ENCODE measurements around the gene OSBPL8.
"Not testable (repeated sequence)": the region's sequence is repeated elsewhere in the genome, so short reads cannot be mapped to it uniquely, and the experiment has no call there.

The OSBPL8 gene

DNA sequence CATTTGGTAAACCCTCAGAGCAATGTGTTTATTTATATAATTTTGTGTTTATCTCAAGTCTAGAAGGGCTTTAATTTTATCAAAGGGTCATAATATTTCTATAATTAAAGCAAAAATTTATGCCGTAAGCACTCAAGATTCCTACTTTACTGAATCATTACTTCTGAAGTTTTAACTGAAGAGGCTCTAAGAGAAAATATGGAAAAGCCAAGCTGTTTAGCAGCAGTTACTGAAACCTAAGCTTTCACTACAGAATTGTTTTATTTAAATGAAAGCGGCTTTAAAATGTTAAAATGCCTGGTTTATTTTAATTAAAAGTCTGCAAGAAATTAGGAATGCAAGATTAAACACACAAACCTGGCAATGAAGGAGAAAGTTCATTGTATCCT is 137.4 kb downstream of the OSBPL8 start:
- DNase-seq (ENCODE audit: low spot score), result no peak

DNA sequence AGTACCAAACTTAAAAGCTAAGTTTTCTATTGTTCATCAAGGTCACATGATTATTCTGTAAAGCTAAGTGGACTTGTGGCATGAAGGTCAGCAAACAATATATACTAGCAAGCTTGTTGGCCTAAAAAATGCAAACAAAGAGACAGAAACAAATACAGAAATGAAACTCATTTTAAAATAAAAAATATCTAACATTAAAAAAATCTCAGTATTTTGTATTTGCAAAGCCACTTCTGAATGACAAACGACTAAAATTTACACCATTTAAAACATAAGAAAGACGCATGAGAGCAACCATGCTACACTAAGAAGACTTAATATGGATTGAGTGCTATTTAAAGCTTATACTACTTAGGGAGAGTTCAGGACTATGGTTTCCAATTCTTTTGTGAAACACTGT is 138.5 kb downstream of the OSBPL8 start:
- DNase-seq (ENCODE audit: low spot score), result no peak

- DNase-seq (ENCODE audit: low spot score), result no peak
Measured at GRCh38 chr12:76420222-76420621, 139.3 kb downstream of the OSBPL8 start.

DNA sequence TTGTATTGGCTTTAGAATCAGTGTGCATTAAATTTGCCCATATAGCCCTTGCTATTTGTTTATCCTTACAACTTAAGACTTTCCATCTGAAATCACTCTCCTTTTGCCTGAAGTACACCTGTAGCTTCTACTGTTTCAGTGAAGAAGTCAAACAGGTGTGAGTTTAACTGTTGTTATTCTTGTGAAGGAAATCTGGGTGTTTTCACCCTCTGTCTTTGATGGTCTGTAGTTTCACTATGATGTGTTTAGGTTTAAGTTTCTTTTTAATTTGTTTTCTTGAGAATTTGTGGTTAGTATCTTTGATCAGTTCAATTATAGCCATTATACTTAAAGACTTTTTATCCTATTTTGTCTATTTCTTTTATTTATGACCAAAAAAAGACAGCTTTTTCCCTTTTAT is 142.5 kb downstream of the OSBPL8 start:
- DNase-seq (ENCODE audit: low spot score), result no peak

DNA sequence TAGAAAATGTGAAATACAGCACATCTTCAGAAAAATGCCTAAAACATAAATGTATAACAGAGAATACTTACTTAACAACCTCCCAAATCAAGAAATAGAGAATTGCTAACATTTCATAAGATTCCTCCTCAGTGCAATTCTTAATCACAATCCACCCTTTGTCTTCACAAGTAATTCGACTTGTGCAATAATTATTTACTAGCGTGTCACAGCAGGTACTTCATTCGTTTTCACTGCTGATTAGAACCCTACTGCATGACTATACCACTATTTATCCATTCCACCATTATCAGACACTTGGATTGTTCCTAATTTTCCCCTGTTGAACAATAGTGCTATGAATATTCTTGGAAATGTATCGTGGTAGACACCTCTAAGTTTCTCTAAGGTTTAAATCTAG is 146.4 kb downstream of the OSBPL8 start:
- DNase-seq (ENCODE audit: low spot score), result no peak

- DNase-seq (ENCODE audit: low spot score), result no peak
Measured at GRCh38 chr12:76410781-76411180, 148.8 kb downstream of the OSBPL8 start.

- no peak for DNase-seq (ENCODE audit: low spot score)
Measured at GRCh38 chr12:76410371-76410770, 149.2 kb downstream of the OSBPL8 start.

- DNase-seq (ENCODE audit: low spot score), result no peak
Measured at GRCh38 chr12:76409074-76409473, 150.5 kb downstream of the OSBPL8 start.

DNA sequence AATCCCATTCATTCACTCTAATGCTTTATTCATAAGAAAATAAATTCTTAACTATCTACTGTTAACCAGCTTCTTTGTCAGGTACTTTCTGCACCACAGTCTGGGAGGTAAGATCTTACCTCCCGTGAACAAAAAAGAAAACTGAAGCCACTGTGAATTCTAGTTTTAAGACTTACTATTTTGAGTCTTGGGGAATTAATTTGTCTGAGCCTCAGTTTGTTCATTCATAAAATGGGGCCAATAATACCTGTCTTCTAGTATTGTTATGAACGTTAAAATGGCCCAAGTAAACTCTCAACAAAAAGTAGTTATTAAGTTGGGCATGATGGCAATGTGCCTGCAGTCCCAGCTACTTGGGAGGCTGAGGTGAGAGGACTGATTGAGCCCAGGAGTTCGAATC is 151.9 kb downstream of the OSBPL8 start:
- DNase-seq (ENCODE audit: low spot score), result no peak

DNA sequence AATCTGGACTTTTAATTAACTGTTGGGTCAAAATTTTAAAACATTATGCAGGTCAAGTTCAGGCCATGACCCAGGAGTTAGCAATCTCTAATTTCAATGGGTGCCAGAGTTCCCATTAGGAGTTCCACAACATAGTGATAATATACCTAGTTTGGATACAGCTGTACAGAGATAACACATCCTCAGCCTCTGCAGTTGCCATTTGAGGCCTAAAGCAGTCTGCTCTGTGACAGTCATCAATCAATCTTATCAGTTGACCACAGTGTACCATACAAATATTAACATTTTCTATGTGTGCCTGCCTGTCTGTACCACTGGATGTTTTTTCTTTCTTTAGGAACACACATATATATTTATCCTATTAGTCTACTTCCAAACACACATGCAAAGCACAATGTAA is 157.3 kb downstream of the OSBPL8 start:
- no peak for DNase-seq (ENCODE audit: low spot score)

- no peak for DNase-seq (ENCODE audit: low spot score)
Measured at GRCh38 chr12:76400136-76400535, 159.4 kb downstream of the OSBPL8 start.

- no peak for DNase-seq (ENCODE audit: low spot score)
Measured at GRCh38 chr12:76399040-76399439, 160.5 kb downstream of the OSBPL8 start.

DNA sequence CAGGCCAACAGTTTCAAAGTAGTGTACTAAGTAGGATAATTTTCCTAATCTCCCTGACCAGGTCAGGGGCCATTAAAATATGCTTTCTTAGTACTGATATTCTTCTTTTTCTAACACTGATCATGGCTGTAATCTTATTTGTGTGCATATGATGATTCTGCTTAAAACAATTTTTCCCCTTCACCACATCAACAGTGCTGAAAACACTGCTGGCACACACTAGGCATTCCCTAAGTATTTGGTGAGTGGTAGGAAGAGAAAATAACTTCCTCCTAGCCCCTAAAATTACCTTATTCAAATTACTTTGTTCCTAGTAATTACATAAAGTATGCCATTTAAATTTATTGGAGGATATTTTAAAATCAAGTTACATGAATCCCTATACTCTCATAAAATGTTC is 161.5 kb downstream of the OSBPL8 start:
- no peak for DNase-seq (ENCODE audit: low spot score)

DNA sequence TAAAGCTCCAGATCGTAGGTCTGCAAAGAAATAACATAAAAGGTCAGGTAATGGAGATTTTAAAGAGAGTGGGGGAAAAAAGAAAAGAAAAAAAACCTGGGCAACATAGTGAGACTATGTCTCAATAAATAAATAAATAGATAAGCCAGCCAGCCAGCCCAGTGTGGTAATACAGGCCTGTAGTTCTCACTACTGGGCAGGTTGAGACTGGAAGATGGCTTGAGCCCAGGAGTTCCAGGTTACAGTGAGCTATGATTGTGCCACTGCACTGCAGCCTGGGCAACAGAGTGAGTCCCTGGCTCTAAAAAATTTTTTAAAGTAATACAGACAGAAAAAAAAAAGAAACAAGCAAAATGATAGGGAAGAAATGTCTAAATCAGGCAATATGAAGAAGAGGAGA is 168.1 kb downstream of the OSBPL8 start:
- DNase-seq (ENCODE audit: low spot score), result no peak

- DNase-seq (ENCODE audit: low spot score), result no peak
Measured at GRCh38 chr12:76387614-76388013, 172.0 kb downstream of the OSBPL8 start.

DNA sequence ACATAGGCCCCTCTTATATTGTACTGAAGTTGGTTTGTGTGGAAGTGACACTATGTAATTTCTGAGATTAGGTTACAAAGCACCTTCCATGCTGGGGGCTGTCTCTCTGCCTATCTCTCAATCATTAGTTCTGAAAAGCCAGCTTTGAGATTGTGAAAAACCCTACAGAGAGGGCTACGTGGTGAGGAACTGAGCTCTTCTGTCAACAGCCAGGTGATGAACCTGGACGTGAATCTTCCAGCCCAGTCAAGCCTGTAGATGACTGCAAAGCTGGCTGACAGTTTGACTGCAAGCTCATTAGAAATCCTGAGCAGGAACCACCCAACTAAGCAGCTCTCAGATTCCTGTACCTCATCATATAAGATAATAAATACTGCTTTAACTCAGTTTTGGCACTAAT is 175.0 kb downstream of the OSBPL8 start:
- no peak for DNase-seq (ENCODE audit: low spot score)

- DNase-seq (ENCODE audit: low spot score), result no peak
Measured at GRCh38 chr12:76383988-76384387, 175.6 kb downstream of the OSBPL8 start.

GRCh38 chr12:76379261-76379660 is 180.3 kb downstream of the OSBPL8 start:
- no peak for DNase-seq (ENCODE audit: low spot score)

- DNase-seq (ENCODE audit: low spot score), result not testable (repeated sequence)
Measured at GRCh38 chr12:76376876-76377275, 182.7 kb downstream of the OSBPL8 start.

DNA sequence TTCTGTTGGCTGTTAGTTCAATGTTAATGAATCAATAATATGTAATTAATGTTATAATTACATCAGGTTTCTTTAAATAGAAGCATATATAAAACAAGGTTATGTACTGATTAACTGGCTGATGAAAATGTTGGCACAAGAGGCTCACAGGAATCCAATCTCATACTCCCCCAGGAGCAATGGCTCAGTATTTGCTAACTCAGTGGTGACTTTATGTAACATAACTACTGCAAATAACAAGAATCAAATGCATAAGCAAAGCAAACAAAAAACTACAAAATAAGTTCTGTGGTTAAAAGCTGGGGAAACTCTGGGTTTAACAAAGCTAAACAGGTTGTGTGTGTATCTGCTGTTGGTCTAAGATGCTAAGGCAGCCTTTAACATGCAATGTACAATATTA is 183.6 kb downstream of the OSBPL8 start:
- no peak for DNase-seq (ENCODE audit: low spot score)

DNA sequence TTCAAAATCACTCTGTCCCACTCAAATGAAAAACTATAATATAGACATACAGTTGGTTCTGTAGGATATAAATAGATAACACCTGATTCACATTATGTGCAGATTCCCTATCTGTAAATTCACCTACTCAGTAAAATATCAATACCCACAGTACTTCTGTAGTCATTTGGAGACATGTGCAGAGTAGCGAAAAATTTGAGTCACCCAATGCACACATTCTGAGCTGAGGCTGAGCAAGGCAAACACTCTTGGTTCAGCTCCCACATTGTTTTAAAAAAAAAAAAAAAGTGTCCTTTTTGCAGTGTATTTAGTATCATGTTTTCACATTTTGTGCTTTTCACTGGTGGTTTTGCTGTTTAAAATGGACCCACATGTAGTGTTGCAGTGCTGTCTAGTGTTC is 184.1 kb downstream of the OSBPL8 start:
- no peak for DNase-seq (ENCODE audit: low spot score)

- no peak for DNase-seq (ENCODE audit: low spot score)
Measured at GRCh38 chr12:76374386-76375020, 185.1 kb downstream of the OSBPL8 start.

GRCh38 chr12:76368230-76368629 is 191.3 kb downstream of the OSBPL8 start:
- DNase-seq (ENCODE audit: low spot score), result no peak

DNA sequence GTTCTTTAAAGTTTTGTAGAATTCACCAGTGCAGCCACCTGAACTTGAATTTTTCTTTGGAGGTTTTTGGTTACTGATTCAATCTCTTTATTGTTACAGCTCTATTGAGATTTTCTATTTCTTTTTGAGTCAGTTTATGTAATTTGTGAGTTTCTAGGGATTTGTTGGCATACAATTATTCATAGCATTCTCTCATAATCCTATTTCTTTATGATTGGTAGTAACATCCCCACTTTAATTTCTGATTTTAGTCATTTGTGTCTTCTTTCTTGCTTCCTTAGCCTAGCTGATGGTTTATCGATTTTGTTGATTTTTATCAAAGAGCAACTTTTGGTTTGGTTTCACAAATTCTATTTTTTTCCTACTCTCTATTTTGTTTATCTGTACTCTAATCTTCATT is 193.4 kb downstream of the OSBPL8 start:
- DNase-seq (ENCODE audit: low spot score), result no peak

DNA sequence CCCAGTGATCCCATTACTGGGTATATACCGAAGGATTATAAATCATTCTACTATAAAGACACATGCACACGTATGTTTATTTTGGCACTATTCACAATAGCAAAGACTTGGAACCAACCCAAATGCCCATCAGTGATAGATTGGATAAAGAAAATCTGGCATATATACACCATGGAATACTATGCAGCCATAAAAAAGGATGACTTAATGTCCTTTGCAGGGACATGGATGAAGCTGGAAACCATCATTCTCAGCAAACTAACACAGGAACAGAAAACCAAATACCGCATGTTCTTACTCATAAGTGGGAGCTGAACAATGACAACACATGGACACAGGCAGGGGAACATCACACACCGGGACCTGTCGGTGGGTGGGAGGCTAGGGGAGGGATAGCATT is 195.4 kb downstream of the OSBPL8 start:
- DNase-seq (ENCODE audit: low spot score), result not testable (repeated sequence)
